ENCODE data around the gene CD38.

Gene CD38

DNA sequence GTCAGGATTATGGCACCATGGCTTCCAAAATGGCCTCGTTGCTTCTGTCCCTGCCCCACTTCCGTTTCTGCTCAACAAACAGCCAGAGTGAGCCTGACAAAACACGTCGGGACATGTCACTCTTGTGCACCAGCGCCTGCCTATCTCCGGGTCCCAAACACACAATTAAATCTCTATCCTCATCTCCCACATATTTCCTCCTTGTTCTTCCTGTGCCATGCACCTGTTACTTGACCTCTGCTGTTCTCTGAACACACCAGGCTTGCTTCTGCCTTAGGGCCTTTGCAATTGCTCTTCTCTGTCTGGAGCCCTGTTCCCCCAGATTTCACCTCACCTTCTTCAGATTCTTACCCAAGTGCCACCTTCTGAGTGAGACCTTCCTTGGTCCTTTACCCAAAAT, 12.7 kb upstream of the CD38 start:
- no peak for DNase-seq

DNA sequence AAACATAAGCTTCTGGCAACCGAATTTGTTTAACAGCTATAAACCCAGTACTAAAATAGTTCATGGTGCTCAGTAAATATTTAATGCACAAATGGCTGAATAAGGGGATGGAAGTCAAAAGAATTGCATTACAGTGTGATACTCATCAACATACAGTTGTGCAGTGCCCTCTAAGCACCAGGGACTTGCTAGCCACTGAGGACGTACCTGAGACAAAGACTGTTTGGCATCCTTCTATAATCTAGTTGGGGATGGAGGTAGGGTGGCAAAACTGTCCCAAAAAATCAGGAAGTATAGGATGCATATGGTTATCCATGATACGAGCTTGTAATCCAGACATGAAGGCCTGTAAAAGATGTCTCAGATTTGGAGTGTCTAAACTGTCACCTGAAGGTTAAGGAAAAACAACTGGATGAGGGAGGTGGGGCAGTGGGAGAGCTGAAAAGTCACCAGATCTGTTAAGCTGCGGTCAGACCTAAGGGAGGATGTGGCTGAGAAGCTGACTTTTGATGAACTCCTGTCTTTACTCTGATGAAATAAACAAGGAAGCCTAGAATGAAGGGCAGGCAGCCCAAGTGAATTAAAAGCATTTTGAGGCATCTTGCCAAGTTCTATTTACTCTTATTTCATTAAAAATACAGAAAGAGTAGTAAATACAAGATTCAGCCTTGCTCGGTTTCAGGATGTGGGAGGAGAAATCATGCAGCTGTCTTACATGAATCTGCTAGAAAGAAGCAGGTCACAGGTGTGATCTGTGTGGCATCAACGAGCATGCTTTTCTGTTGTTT, 12.0 kb upstream of the CD38 start:
- no peak for DNase-seq

DNA sequence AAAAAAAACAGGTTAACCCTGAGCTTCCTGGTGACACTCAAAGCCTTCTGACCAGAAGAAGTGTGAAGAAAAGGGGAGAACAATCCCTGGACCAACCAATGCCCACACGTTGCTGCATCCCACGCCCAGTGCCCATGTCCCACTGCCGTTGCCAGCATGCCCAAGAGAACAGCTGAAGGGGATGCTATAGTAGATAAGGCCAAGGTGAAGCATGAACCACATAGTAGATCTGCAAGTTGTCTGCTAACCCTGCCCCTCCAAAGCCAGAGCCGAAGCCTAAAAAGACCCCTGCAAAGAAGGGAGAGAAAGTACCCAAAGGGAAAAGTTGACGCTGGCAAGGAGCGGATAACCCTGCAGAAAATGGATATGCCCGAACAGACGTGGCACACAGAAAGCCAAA, 11.3 kb upstream of the CD38 start:
- no peak for DNase-seq

DNA sequence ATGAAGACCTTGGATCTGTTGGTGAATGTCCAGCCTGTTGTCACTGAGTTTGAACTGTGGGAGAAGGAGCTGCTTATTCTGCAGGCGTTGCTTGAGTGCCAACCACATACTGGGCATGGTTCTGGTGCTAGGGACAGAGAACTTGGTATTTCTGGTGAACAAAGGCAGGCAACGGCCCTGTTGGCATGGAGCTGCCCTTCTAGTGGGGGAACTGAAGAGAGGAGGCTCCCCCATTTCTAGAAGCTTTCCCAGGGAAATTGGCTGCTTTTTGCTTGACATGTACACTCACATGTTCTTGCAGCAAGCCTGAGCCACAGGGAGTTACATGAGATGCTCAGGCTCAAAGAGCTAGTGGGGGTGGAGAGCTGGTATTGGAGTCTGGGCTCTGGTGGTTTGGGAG, 8.9 kb upstream of the CD38 start:
- DNase-seq, result no peak

DNA sequence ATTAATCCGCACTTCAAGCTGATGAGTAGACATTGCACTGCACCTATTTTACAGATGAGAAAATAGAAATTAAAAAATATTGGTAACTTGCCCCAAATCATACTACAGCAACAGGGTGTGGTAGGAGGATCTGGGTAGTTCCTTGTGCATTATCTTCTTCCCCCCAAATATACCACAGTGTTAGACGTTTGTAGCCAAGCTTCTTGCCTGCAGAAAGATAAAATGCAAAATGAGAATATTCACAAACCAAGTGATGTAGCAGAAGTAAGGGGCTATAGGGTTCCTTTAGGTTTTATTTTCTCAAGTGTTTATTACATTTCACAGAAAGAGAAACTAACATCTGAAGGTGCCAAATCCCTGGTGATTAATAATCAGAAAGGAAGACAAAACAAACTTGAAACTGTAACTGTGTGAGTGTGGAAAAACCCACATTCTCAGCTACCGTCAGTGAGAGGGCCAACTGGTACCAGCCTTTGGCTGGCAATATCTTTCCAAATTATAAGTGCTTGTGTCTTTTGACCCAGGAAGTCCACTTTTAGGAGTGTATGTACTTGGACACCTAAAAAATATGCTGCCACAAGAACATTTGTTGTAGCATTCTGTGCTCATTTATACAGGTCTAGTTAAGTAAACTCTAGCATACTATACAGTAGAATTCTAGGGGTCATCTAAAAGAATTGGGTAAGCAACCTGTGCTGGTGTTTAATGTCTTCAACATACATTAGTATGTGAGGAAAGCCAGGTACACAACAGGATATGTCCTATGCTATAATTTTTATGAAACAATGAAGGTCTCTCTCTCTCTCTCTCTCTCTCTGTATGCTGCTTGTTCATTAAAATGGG, 6.7 kb upstream of the CD38 start:
- no peak for DNase-seq

DNA sequence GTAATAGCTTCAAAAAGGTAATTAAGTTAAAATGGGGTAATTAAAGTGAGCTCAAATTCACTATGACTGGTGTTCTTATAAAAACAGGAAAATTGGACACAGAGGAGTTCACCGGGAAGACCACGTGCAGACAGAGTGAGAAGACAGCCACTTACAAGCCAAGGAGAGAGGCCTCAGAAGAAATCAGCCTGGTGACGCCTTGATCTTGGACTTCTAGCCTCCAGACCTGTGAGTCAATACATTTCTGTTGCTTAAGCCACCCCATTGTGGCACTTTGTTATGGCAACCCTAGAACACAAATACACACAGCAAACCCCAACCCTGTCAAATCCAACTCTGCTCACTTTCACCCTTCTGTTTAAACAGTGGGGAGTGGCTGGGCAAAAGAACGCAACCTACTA, 4.1 kb upstream of the CD38 start:
- DNase-seq, result no peak

DNA sequence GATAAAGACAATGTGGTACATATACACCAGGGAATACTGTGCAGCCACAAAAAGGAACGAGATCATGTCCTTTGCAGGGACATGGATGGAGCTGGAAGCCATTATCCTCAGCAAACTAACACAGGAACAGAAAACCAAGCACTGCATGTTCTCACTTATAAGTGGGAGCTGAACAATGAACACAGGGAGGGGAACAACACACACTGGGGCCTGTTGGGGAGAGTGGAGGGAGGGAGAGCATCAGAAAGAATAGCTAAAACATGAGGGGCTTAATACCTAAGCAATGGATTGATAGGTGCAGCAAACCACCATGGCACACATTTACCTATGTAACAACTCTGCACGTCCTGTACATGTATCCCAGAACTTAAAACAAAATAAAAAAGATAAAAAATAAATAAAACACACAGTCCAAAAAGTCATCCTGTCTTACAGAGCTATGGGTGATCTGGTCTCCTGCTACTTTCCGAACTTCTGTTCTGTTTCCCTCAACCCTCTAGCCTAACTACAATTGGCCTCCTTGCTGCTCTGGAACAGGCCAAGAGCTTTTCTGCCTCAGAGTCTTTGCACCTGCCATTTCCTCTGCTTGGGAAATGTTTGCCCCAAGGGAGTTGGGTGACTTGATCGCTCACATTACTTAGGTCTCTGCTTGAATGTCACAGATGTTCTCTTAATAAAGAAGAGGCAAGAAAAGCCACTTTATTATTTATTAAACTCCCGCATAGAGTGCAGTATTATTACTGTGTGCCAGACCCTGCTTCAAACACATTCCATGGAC, 1.1 kb upstream of the CD38 start:
- no peak for DNase-seq

DNA sequence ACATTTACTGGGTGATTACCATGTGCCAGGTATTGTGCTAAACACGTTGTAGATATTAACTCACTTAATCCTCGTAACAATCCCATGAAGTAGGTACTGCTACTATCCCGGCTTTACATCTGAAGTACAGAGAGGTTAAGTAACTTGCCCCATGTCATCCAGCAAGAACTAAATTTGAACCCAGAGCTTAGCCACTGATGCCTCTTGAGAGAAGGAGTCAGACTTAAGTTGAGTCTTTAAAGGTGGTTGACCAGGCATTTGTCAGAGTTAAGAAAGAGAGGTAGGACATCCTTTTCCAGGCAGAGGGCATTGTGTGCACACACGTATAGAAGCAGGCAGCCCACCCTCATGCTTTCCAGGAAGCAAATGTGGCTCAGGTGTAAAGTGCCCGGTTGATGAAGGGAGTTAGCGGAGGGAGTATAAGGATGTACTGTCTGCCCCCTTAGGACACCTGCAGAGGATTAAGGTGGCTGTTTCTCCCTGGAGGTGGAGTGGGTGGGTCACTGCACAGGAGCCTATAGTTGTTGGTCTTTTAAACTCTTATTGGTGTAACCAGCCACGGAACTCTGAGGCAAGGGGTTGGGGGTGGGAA, 335 bp upstream of the CD38 start:
- no peak for DNase-seq

DNA sequence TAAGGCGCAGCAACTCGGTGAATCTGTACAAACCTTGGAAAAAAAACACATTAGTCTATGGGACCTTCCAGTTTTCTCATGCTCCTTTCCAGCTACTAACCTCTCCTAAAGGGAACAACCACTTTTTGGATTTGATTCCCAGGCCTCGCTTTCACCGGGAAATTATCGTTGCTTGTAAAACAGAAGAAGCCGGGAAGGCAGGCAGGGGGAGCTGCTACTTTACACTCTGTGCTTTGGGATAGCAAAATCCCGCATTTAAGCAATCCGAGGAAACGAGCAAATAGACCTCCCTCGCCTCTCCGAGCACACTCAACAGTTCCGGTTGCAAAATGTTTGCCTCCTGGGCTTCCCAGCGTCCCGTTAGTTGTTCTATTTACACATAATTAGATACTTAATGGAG, 1.2 kb downstream of the CD38 start:
- no peak for DNase-seq

DNA sequence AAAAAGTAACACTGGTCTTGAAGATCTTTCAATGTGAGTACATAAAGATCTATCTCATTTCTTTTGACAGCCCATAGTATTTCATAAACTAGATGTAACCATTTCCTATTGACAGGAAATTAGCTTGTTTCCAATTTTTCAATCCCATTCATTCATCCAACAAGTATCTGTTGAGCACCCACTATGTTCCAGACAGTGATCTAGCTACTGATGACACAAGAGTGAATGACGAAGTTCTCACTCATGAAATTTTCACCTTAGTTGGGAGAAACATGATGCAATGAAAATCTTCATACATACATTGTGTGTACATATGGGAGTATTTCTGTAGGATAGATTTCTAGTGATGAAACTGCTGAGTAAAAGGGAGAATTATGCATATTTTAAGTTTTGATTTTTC, 1.7 kb downstream of the CD38 start:
- DNase-seq, result no peak

DNA sequence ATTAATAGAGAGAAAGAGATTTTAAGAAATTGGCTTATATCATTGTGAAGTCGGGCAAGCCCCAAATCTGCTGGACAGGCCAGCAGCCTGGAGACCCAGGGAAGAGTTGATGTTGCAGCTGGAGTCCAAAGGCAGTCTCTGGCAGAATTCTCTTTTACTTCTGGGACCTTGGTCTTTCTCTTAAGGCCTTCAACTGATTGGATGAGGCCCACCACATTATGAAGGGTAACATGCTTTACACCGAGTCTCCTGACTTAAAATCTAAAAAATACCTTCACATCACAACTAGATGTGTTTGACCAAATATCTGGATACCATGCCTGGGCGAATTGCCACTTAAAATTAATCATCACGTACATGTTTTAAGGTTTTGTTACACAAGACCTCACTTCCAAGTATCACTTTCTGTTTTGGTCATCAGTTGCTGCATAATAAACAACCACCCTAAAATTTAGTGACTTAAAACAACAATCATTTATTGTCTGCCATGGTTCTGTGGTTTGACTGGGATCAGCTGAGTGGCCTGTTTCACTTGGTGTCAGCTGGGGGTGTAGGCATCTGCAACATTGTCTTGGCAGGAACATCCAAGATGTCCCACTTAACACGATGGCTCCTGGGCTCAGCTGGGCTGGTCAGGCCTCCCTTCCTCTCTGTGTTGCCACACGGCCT, 3.4 kb downstream of the CD38 start:
- DNase-seq, result no peak

DNA sequence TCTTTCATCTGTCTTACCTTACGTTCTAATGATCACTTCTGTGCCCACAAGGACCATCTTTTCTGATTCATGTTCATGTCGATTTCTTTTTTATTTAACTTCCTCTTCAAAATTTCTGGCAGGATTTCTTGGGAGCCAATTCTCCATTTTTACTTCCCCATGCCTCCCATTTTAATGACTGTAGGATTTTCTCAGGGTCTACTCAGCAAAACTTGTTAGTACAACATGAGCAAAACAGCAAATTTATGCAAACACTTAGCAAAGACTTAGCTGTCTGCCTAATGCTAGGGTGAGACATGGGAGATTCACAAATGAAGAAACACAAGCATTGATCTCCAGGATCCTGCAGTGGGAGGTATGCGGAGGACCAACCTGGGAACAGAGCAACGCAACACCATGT, 5.5 kb downstream of the CD38 start:
- DNase-seq, result no peak

DNA sequence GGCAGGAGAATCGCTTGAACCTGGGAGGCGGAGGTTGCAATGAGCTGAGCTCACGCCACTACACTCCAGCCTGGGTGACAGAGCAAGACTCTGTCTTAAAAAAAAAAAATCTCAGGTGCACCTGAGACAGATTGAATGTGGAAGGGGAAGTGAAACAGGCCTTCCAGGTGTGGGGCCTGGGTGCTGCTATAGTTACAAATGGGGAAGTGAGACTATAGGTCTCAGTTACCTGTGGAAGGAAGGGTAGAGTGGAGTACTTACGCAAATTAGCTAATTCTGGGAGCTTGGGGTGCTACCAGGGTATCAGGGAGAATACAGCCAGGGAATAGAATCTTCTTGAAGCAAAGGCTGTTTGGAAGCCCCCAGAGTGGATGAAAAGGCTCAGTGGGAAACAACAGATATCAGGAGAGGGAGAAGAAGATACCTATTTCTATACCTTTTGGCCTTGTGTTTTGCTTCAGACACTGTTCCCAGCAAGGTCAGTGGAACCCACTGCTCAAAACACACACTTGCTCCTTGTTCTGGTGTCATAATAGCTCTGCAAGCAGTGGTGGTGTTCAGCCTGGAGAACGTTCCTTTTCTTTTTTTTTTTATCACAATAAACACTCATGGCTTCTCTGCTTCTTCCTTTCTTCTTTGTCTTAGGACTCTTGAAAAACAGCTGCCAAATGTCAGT, 7.0 kb downstream of the CD38 start:
- no peak for DNase-seq

DNA sequence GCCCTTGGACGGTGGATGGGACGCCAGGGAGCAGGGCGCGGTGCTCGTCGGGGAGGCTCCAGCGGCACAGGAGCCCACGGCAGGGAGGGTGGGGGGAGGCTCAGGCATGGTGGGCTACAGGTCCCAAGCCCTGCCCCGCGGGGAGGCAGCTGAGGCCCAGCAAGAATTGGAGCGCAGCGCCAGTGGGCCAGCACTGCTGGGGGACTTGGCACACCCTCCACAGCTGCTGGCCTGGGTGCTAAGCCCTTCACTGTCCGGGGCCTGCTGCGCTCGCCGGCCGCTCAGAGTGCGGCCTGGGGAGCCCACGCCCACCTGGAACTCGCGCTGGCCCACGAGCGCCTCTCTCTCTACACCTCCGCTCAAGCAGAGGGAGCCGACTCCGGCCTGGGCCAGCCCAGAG, 8.6 kb downstream of the CD38 start:
- no peak for DNase-seq

DNA sequence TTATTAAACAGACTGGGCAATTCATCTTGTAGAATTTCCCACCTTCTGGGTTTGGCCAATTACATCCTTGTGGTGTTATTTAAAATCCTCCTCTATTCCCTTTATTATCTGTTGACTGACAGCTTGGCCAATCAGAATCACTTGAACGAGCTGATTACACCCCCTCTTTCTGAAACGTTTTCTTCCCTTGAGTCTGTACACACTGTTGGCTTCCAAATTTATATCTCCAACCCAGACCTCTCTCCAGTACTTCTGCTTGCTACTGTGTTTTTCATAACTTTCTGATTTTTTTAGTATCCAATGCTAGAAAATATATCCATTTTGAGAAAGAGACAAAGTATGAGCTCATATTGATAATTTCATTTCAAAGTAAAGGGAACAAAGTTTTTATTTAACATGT, 14.8 kb downstream of the CD38 start:
- DNase-seq, result no peak

DNA sequence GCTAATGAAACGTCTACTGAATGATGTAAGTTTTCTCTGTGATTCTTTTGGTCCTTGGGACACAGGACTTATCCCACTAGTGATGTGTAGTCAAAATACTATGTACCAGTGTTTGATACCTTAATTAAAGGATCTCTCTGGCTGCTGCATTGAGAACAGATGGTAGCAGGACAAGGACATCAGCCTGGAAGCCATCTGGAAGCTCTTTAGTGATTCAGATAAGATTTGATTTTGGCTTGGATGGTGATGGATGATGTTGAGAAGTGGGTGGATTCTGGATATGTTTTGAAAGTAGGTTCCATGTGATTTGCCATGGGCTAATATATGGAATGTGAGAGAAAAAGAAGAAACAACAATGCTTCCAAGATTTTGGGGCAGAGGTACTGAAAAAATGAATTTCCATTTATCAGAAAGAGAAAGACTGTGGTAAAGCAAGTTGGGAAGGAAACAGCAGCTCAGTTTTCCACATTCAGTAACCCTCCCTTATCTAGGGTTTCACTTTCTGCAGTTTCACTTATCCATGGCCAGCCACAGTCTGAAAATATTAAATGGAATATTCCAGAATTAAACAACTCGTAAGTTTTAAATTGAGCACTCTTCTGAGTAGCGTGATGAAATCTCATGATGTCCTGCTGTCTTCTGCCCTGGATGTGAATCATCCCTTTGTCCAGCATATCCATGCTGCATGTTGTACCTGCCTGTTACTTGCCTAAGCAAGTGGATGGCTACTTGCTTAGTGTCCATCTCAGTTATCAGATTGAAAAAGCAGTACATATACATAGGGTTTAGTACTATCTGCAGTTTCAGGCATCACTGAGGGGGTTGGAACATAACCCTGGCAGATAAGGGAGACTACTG, 15.6 kb downstream of the CD38 start:
- DNase-seq, result no peak

DNA sequence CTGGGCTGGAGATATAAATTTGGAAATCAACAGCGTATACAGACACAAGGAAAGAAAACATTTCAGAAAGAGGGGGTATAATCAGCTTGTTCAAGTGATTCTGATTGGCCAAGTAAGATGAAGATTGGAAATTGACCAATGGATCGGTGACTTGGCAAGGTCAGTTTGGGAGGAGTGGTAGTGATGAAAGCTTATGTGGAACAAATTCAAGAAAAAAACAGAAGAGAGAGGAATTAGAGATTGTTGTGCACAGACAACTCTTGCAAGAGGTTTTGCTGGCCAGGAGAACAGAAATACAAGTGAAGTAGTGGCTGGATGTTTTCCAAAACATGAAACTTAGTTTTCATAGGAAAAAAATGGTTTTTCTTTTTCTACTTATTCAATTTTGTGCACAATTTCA, 16.3 kb downstream of the CD38 start:
- no peak for DNase-seq

DNA sequence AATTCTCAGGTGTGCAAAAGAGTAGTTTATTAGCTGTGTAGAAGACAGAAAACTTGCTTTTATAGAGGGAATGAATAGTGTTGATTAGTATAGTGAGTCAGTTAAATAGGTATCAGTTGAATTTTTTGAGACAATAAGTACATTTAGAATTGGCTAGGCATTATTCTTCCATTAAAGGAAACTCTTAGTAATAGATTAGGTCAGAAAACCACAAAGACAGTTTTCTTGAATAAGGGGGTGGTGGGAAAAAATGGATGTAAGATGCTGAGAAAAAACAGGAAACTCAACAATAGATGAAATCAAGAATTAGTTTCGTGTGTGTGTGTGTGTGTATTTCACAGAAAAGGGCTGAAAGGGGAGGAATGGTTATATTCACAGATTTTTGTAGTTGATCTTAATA, 16.8 kb downstream of the CD38 start:
- DNase-seq, result no peak

DNA sequence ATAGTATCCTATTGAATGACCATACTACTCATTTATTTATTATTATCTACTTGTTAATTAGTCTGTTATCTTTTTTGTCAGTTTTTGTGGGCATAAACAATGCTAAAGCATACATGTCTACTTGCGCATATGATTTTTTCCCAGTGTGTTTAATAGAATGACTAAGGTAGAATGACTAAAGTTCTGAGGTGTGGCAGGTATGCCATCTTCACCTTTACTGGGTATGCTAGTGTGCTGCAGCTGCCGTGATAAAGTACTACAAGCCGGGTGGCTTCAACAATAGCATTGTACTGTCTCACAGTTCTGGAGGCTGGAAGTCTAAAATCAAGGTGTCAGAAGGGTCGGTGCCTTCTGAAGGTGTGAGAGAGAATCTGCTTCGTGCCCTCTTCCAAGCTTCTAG, 19.2 kb downstream of the CD38 start:
- DNase-seq, result no peak

DNA sequence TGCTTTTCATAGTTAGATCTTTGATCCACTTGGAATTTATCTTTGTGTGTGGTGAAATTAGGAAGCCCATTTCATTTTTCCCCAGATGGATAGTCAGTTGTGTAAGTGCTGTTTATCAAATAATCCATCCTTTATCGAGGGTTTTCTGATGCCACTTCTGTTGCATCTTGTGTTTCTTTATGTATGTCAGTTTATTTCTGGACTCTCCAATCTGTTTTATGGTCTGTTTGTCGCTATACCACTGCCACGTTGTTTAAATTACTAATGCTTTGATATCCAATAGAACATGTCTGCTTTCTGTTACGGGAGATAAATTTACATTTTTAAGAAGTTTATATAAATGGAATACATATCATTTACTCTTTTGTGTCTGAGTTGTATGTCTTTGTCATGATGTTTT, 21.0 kb downstream of the CD38 start:
- no peak for DNase-seq

DNA sequence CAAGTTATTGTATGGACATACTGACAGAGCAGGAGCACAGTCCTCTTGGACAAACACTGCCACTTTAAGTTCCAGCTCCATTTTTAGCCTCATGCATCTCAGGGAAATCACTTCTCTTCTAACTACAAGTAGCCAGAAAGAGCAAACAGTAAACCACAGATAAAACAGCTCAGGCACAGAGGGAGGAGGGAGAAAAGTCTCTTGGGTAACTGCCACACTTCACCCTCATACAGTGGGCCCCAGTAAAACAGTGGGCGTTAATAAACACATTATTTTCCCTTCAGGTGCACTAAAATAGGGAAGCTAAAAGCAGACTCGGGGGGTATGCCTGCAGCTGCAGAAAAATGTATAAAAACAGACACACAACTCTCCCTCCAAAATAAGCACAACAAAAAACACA, 21.6 kb downstream of the CD38 start:
- no peak for DNase-seq

Data from NCI-H526 (cell line).